Central memory CD8-positive, alpha-beta T cell (primary cell): ENCODE data around the gene DEDD2.

ENCODE experiments used
- ATAC-seq: fragments of 150-1000 bp; cut with Tn5 transposase; replicated peaks from 2 replicates; pipeline ENCODE4 v1.10.0; 2022; ENCODE audit warnings: mild to moderate bottlenecking, moderate FRiP score, moderate number of reproducible peaks; ENCODE audit not compliant: poor library complexity, severe bottlenecking; ENCODE audit errors: extremely low read depth
- DNase-seq, 2 donors: peaks; one replicate each; pipeline ENCODE4 v3.0.0; 2021; ENCODE audit warnings: low spot score in 2 of 2
- H3K27ac Mint-ChIP-seq: one replicate; pipeline ENCODE4 v1.8.0; 2022; ENCODE audit warnings: low read depth, mild to moderate bottlenecking, moderate library complexity, mixed read lengths
- H3K27me3 Mint-ChIP-seq: one replicate; pipeline ENCODE4 v1.8.0; 2022; ENCODE audit warnings: mixed read lengths
- H3K36me3 Mint-ChIP-seq: one replicate; pipeline ENCODE4 v1.8.0; 2022; ENCODE audit warnings: mild to moderate bottlenecking, moderate library complexity, mixed read lengths; ENCODE audit not compliant: insufficient read depth
- H3K4me1 Mint-ChIP-seq: one replicate; pipeline ENCODE4 v1.8.0; 2022; ENCODE audit warnings: mixed read lengths
- H3K4me3 Mint-ChIP-seq: one replicate; pipeline ENCODE4 v1.8.0; 2022; ENCODE audit warnings: mild to moderate bottlenecking, moderate library complexity, mixed read lengths
- H3K9me3 Mint-ChIP-seq: one replicate; pipeline ENCODE4 v1.8.0; 2022; ENCODE audit warnings: mixed read lengths

Gene DEDD2

DNA sequence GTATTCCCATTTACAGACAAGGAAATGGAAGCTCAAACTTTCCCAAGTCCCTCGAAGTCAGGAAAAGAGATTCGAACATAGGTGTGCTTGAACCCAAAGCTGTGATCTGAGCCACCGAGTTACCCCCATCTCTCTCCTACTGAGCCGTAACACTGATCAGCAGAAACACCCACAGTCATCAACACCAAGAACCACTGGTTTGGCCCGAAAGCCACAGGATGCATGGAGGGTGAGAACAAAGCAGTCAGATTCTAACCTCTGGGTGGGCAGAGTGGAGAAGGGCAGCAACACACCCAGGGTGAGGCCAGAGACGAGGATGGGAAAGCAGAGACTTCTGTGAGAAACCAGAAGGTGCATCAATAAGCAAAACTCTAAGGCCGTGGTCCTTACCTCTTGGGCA, 57.5 kb downstream of the DEDD2 start:
- Mint-ChIP-seq H3K9me3 (no peaks in the 10 kb centered on the region), H3K4me3 (peak overlapping the region; percentile 41), H3K27ac (no peak overlapping the region), H3K36me3 (peaks cover 4% of the 10 kb centered on the region), H3K27me3 (no peaks in the 10 kb centered on the region), H3K4me1 (peaks cover 24% of the 10 kb centered on the region)
- DNase-seq (no peak), ATAC-seq (peak; percentile 40)

DNA sequence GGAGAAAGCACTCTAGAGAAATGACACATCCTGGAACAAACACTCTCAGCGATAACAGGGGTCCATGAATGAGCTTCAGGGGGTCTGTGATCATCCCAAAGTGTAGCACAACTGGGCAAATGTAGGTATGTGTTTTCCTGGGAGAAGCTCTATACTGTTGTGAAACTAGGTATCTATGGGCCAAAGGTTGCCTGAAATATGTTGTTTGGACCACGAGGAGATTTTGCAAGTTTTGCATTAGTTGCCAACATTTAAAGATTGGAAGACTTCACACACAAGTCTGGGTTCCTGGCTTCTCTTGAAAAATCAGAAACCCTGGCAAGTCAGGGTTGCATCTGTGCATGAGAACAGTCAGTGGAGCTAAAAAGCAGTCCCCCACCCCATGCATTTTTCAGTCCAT, 58.6 kb downstream of the DEDD2 start:
- peaks cover 6% of the 10 kb centered on the region for H3K36me3 Mint-ChIP-seq
- H3K27me3 Mint-ChIP-seq: no peaks in the 10 kb centered on the region
- DNase-seq (no peak), ATAC-seq (no peak)
- H3K9me3 Mint-ChIP-seq: no peaks in the 10 kb centered on the region
- H3K4me1 Mint-ChIP-seq: peaks cover 34% of the 10 kb centered on the region
- no peak overlapping the region for H3K4me3 Mint-ChIP-seq
- no peak overlapping the region for H3K27ac Mint-ChIP-seq

- H3K9me3 Mint-ChIP-seq: no peaks in the 10 kb centered on the region
- H3K4me1 Mint-ChIP-seq: peaks cover 39% of the 10 kb centered on the region
- H3K36me3 Mint-ChIP-seq: peaks cover 6% of the 10 kb centered on the region
- DNase-seq: no peak
- no peak for ATAC-seq
- H3K4me3 Mint-ChIP-seq: no peak overlapping the region
- H3K27me3 Mint-ChIP-seq: no peaks in the 10 kb centered on the region
- no peak overlapping the region for H3K27ac Mint-ChIP-seq
Observed at GRCh38 chr19:42156571-42156970, 60.9 kb downstream of the DEDD2 start.

GRCh38 chr19:42155796-42156195, 61.7 kb downstream of the DEDD2 start:
- Mint-ChIP-seq H3K4me1 (peaks cover 35% of the 10 kb centered on the region), H3K4me3 (no peak overlapping the region), H3K27me3 (no peaks in the 10 kb centered on the region), H3K36me3 (peaks cover 5% of the 10 kb centered on the region), H3K9me3 (no peaks in the 10 kb centered on the region), H3K27ac (no peak overlapping the region)
- no peak for ATAC-seq
- DNase-seq: no peak

GRCh38 chr19:42154471-42155323, 62.8 kb downstream of the DEDD2 start:
- Mint-ChIP-seq H3K4me1 (peaks cover 27% of the 10 kb centered on the region), H3K27me3 (no peaks in the 10 kb centered on the region), H3K9me3 (no peaks in the 10 kb centered on the region), H3K36me3 (peaks cover 5% of the 10 kb centered on the region), H3K4me3 (no peak overlapping the region), H3K27ac (no peak overlapping the region)
- ATAC-seq (no peak), DNase-seq (no peak)

DNA sequence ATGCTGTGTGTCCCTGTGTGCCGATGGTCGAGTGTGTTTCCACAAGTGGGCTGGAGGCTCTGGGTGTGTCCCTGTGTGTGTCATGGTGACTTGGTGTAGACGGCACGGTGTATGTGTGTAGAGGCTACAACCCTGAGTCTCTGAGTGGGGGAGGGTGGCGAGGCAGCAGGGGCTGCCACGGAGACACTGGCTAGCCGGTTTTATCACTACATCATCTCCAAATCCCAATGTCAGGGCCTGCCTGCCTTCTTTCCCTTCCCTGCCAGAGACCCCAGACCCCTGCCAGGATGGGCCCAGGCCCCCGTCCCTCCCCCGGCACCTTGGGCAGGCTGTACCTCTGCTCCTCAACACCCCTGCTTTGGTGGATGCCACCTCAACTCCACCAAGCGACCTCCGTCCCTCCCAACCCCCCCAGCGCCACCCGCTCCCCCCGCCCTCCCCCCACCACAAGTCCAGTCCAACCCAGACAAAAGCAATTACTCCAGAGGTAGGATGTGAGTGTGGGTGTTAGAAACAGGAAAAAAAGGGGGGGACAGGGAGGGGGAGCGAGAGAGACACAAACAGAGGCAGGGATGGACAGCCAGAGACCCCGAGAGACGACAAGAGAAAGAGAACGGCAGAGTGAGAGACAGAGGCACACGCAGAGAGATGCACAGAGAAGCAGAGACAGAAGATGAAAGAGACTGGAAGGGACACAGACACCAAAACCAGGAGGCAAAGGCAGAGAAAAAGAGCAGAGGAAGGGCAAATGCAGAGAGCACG, 63.6 kb downstream of the DEDD2 start:
- DNase-seq: no peak
- Mint-ChIP-seq H3K27me3 (no peaks in the 10 kb centered on the region), H3K4me3 (no peak overlapping the region), H3K36me3 (peaks cover 5% of the 10 kb centered on the region), H3K27ac (peak overlapping the region; percentile 29), H3K9me3 (no peaks in the 10 kb centered on the region), H3K4me1 (peaks cover 32% of the 10 kb centered on the region)
- ATAC-seq: no peak

DNA sequence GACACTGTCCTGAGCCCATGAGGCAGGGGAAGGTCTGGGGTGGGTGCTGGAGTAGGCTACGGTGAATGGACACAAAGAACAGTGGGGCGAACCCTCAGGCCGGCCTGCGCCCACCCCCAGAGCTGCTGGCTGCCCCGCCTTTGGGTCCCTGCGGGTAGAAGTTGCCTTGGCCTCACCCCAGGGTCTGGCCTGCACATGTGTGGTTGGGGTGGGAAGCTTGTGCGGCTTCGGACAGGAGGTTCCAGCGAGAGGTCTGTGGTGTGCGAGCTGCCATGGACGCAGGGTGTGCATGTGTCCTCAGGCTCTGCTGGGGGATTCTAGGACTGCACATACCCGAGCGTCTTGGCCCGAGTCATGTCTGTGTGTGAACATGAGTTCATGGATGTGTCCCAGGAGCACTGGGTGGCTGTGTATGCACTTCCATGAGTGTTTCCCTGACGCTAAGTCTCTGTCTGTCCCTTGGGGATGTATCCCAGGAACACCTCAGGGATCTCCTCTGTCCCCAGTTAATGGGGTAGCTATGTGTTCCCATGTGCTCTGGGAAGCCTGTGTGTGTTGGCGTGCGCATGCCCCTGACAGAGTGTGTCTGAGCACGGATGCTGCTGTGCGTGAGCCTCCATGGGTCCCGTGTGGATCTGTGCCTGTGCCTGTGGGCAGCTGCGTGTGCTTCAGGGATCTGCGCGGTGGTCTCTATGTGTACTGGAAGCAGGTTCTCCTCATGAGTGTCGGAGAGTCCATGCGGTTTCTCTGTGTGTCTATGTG, 64.4 kb downstream of the DEDD2 start:
- no peak for ATAC-seq
- no peak for DNase-seq
- no peak overlapping the region for H3K4me3 Mint-ChIP-seq
- H3K27ac Mint-ChIP-seq: peak overlapping the region; percentile 29
- peaks cover 5% of the 10 kb centered on the region for H3K36me3 Mint-ChIP-seq
- no peaks in the 10 kb centered on the region for H3K9me3 Mint-ChIP-seq
- peaks cover 38% of the 10 kb centered on the region for H3K4me1 Mint-ChIP-seq
- no peaks in the 10 kb centered on the region for H3K27me3 Mint-ChIP-seq

GRCh38 chr19:42151782-42152684, 65.4 kb downstream of the DEDD2 start:
- H3K27me3 Mint-ChIP-seq: no peaks in the 10 kb centered on the region
- H3K27ac Mint-ChIP-seq: no peak overlapping the region
- peaks cover 5% of the 10 kb centered on the region for H3K36me3 Mint-ChIP-seq
- ATAC-seq (no peak), DNase-seq (no peak)
- peaks cover 42% of the 10 kb centered on the region for H3K4me1 Mint-ChIP-seq
- H3K4me3 Mint-ChIP-seq: no peak overlapping the region
- H3K9me3 Mint-ChIP-seq: no peaks in the 10 kb centered on the region

GRCh38 chr19:42150911-42151361, 66.5 kb downstream of the DEDD2 start:
- no peaks in the 10 kb centered on the region for H3K9me3 Mint-ChIP-seq
- no peak overlapping the region for H3K4me3 Mint-ChIP-seq
- no peak overlapping the region for H3K27ac Mint-ChIP-seq
- no peak for ATAC-seq
- no peaks in the 10 kb centered on the region for H3K27me3 Mint-ChIP-seq
- no peak for DNase-seq
- peaks cover 44% of the 10 kb centered on the region for H3K4me1 Mint-ChIP-seq
- peaks cover 5% of the 10 kb centered on the region for H3K36me3 Mint-ChIP-seq

- H3K4me1 Mint-ChIP-seq: peaks cover 40% of the 10 kb centered on the region
- H3K9me3 Mint-ChIP-seq: no peaks in the 10 kb centered on the region
- H3K4me3 Mint-ChIP-seq: no peak overlapping the region
- peaks cover 3% of the 10 kb centered on the region for H3K36me3 Mint-ChIP-seq
- no peaks in the 10 kb centered on the region for H3K27me3 Mint-ChIP-seq
- no peak for DNase-seq
- ATAC-seq: no peak
- no peak overlapping the region for H3K27ac Mint-ChIP-seq
Observed at GRCh38 chr19:42150364-42150763, 67.1 kb downstream of the DEDD2 start.

DNA sequence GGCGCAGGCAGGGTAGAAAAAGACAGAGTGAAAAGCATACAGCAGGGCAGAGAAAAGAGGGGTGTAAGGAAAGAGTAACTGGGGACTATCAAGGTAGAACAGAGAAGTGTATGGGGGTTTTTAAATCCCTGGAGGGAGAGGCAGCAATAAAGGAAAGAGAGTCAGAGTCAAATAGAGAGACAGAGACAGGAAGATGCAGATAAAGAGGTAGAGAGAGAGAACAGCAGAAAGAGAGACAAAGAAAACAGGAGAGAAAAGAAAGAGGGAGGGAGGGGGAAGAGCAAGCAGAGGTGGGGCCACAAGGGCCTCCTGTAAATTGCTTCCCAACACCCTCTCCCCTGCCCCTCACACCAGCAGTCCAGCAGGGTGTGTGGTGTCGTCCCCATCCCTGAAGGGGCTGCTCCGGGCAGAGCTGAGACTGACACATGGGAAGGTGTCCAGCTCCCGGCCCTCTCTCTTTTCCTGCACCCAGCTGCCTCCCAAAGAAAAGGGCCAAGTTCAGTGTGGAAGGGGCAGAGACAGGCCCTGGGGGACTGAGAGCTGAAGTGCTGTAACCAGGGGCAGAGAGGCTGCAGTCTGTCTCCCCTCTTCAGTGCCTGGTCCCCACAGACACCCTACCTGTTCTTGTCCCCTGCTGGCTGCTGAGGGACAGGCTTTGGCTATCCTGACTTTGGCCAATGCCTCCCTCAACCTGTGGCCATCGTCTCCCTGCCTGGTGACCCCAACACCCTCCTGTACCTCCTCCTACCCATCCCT, 67.9 kb downstream of the DEDD2 start:
- DNase-seq (no peak), ATAC-seq (no peak)
- Mint-ChIP-seq H3K27ac (no peak overlapping the region), H3K9me3 (no peaks in the 10 kb centered on the region), H3K27me3 (no peaks in the 10 kb centered on the region), H3K36me3 (peaks cover 3% of the 10 kb centered on the region), H3K4me1 (peaks cover 33% of the 10 kb centered on the region), H3K4me3 (no peak overlapping the region)
